Bronchial smooth muscle cell (primary cell): ENCODE data around the gene PGAM1. TPM values are rescaled to one million over a fixed set of nuclear protein-coding genes. Genes with fewer than 3 reads are reported as not detected.

Experiments used
- total RNA-seq: library from RNA; depleted of rRNA; stranded (reverse); fragments of >200 nt; gene quantifications from 2 replicates; pipeline ENCODE4 v1.2.1, GENCODE V29; 2014

The PGAM1 gene
- total RNA-seq = 172 and 252 TPM in 2 replicates

GRCh38 chr10:97425964-97426775 is at the start of gene PGAM1:
TSS of gene PGAM1 (plus strand) at chr10:97426191. CDS start at chr10:97426308, 117 bp downstream.

GRCh38 chr10:97400665-97401454 is 25.1 kb upstream of the PGAM1 start, which contains the start of gene RRP12:
TSS of gene RRP12 (minus strand) at chr10:97401340. CDS start at chr10:97401231, 109 bp downstream.

GRCh38 chr10:97445722-97446639 is 20.0 kb downstream of the PGAM1 start, which contains the start of the genes EXOSC1 and ZDHHC16:
TSS of gene EXOSC1 (minus strand) at chr10:97446006. CDS start at chr10:97445985, 21 bp downstream.
TSS of gene ZDHHC16 (plus strand) at chr10:97446175. CDS start at chr10:97451676, 5,501 bp downstream.

Other genes with a start within 250 kb of the PGAM1 start
- under 0.01 TPM in 2 replicates for gene SLIT1, start 240.2 kb upstream of the PGAM1 start, total RNA-seq
- 3.8 and 4.1 TPM in 2 replicates for gene ARHGAP19, start 133.6 kb upstream of the PGAM1 start, total RNA-seq
- 2.2 and 2.4 TPM in 2 replicates for gene FRAT1, start 106.9 kb upstream of the PGAM1 start, total RNA-seq
- gene FRAT2, start 91.5 kb upstream of the PGAM1 start, total RNA-seq = 2.7 and 3.9 TPM in 2 replicates
- 8.4 and 8.7 TPM in 2 replicates for gene RRP12, start 24.9 kb upstream of the PGAM1 start, total RNA-seq
- gene EXOSC1, start 19.8 kb downstream of the PGAM1 start, total RNA-seq = 34.5 and 34.6 TPM in 2 replicates
- gene ZDHHC16, start 20.0 kb downstream of the PGAM1 start, total RNA-seq = 27.0 and 28.2 TPM in 2 replicates
- 46.0 and 46.5 TPM in 2 replicates for gene MMS19, start 72.2 kb downstream of the PGAM1 start, total RNA-seq
- 17.7 and 22.4 TPM in 2 replicates for gene UBTD1, start 72.7 kb downstream of the PGAM1 start, total RNA-seq
- gene ANKRD2, start 146.6 kb downstream of the PGAM1 start, total RNA-seq = 0.16 and 4.9 TPM in 2 replicates
- gene HOGA1, start 158.2 kb downstream of the PGAM1 start, total RNA-seq = 0.34 and 1.4 TPM in 2 replicates
- gene C10orf62, start 163.5 kb downstream of the PGAM1 start, total RNA-seq = not detected in 2 replicates
- 3.2 and 5.2 TPM in 2 replicates for gene MORN4, start 207.3 kb downstream of the PGAM1 start, total RNA-seq
- 9.8 and 14.0 TPM in 2 replicates for gene PI4K2A, start 214.5 kb downstream of the PGAM1 start, total RNA-seq